GM19452 (cell line): Measurements from ENCODE around the gene ABCC11.
"Not testable (repeated sequence)": the region's sequence is repeated elsewhere in the genome, so short reads cannot be mapped to it uniquely, and the experiment has no call there.

Experiments
- ATAC-seq: cut with Tn5 transposase; IDR thresholded peaks from one replicate; pipeline ENCODE4 v1.9.1; 2021; ENCODE audit not compliant: unreplicated experiment

The ABCC11 gene

DNA sequence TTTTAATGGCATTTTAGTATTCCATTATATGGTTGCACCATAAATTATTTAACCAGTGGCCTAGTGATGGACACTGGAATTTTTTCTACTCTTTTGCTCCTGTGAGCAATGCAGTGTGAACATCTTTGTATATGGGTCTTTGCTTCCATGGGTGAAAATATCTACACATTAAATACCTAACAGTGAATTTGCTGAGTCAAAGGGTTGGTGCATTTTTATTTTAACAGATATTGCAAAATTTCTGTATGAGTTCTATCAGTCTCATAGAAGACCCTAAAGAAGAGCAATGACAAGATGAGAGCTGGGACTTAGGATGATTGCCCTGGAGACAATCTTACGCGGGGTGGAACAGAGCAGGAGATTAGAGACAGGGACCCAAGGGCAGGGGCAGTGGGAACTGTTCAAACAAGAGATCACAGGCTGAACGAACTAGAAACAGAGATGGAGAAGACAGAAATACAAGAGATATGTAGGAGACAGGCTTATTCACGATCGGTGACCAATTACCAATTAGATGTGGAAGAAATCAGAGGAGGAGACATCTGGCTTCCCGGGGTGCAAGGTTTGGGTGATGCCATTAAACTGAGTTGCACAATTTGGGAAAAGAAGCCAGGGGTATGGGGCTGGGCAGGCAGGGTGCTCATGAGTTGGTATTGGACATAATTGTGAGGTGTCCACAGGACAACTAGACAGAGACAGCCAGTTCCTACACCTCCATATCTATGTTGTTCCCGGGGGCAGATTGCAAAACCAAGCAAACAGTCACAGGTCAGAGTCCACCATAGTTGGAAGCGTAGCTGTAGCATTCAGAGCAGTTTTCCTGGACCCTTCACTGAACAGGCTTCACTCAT, 43.1 kb downstream of the ABCC11 start:
- ATAC-seq = no peak

GRCh38 chr16:48201515-48202201, 45.7 kb downstream of the ABCC11 start:
- ATAC-seq = no peak

DNA sequence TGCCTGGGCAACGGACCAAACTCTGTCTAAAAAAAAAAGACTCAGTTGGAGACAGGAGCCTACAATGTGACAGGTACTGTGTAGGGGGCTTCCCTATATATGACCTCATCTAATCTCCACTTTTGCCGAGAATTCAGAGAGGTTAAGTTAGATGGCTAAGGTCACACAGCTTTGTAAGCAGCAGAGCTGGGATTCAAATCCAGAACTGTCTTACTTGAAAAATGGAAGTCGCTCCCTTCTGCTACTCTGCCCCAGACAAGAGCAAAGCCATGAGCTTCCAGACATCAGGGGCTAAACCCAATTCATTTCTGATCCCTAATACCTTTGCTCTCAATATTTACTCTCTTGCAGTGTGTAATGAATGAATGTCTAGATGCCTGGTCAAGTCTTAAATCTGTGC, 50.0 kb downstream of the ABCC11 start:
- no peak for ATAC-seq

DNA sequence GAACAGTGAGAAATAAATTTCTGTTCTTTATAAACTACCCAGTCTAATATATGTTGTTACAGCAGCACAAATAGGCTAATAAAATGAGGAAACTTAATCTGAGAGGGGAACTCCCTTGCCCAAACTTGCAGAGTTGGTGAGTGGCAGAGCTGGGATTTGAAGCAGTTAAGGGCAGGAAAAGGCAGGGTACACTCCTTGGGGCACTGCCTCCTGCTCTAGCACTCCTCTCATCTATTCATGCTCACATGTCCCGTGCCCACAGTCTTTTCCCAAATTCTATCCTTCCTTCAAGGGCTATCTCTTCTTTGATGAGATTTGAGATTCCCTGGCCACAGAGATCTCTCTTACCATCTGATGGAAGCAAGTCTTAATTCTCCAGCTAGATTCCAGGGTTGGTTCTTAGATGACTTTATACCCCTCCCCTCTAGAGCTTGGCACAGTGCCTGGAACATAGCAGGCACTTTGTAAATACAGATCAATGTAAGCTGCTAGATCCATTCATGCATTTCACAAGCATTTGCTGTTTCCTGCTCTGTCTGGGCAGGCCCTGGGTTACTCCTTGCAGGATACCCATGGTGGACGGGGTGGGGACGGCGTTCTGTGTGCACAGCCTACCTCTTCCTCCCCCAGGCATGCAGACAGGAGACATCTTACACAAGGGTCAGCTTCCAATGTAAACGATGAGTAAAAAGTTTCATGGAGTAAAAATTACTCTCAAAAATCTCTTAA, 52.3 kb downstream of the ABCC11 start:
- ATAC-seq = no peak

- ATAC-seq = no peak
Measured at GRCh38 chr16:48193846-48194245, 53.5 kb downstream of the ABCC11 start.

DNA sequence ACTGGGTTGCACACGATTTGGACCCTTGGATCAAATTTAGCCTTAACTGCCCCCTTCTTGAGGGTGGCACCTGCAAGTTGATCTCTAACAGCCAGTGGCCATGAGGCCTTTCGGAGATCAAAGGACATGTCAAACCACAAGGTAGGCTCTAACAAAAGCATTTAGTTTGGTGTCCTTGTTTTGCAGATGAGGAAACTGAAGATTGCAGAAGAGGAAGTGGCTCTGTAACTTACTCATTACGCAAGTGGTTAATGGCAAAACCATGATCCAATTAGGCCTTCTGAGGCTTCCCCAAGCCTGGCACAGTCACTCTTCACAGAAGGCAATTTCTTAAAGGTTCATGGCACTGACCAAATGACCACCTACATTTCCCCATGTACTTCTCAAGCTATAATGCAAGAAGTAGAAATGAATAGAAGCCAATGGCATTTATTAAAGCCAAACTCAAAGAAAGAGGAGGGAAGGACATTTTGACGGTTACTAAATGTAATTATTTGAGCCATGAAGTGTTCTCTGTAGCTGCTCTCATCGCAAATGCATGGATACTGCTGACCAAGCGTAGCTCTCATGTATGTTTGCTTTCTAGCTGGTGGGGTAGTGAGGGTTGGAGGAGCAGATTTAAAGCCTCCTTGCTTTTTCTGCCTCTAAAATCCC, 58.8 kb downstream of the ABCC11 start:
- ATAC-seq = peak; percentile 95

DNA sequence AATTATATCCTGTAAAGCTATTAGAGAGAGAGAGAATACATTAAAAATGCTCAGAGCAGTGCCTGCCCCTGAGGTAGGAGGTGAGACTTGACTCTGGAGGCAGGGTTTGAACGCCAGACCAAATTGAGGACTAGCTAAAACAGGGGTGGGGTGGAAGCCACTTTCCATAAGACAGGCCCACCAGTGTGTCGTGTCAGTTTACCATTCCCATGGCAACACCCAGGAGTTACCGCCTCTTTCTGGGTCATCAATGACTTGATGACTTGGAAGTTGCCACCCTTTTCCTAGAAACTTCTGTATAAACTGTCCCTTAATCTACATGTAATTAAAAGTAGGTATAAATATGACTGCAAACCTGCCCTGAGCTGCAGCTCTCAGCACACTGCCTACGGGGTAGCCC, 59.6 kb downstream of the ABCC11 start:
- no peak for ATAC-seq

- no peak for ATAC-seq
Measured at GRCh38 chr16:48184681-48185080, 62.7 kb downstream of the ABCC11 start.

GRCh38 chr16:48182979-48183537, 64.3 kb downstream of the ABCC11 start:
- ATAC-seq = no peak

- ATAC-seq = not testable (repeated sequence)
Measured at GRCh38 chr16:48181746-48182520, 65.4 kb downstream of the ABCC11 start.

- ATAC-seq = no peak
Measured at GRCh38 chr16:48180868-48181480, 66.4 kb downstream of the ABCC11 start.

DNA sequence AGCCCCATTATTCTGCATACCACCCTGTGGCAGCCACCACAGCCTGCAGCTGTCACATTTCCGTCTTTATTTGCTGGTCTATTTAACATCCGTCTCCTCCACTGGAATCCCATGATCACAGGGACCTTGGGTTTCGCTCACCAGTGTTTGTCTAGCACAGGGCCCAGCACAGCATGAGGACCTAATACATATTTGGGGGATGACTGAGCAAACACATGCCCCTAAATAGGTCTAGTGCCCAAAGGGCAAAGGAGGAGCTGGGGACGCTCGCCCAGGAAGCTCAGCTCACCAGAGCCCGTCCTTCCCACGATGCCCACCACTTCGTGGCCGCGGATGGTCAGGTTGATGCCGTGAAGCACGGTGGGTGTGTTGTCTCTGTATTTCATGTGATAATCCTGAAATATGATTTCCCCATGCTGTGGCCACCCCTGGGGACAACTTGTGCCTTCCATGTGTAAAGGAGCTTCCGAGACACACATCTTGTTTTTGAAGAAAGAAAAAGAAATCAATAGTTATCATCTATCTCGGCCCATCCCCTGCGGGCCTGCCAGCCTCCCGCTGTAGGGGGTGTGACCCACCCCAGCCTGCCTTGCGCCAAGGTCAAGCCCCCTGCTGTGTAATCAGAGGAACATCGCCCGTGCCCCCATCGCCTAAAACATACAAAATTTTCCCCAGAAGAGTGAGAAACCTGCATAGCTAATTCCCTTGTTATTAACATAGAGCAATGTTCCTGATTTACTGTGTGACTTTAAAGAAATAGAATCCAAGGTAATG, 70.5 kb downstream of the ABCC11 start:
- no peak for ATAC-seq

DNA sequence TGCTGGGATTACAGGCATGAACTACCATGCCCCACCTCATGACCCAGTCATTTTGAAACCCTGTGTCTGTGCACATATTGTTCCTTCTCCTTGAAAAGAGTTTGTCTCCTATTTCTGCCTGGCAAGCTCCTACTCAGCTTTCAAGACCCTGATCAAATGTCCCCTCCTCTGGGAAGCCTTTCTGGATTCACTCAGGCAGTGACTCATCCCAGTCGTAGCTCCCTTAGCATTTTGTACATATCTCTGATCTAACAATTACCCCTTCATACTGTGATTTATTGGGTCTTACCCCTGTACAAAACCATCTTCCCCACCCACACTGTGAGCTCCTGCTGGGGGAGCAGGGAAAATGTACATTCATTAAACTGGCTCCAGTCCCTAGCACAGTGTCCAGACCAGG, 73.5 kb downstream of the ABCC11 start:
- no peak for ATAC-seq

DNA sequence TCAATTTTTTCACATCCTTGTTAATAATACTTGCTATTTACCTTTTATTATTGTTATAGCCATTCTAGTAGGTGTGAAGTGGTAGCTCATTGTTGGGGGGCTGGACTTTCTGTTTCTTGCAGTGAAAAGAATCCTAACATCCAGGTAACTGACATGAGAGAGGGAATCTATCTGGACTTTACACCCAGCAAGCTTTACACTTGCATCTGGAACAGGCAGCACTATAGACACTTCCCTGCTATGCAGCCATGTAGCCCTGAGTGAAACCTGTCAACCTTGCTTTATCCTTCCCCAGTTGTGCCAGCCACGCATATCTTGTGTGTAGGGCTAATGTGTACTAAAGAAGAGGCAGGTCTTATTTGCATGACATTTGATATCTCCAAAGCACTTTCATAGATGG, 74.7 kb downstream of the ABCC11 start:
- ATAC-seq = no peak

- ATAC-seq = no peak
Measured at GRCh38 chr16:48169896-48170295, 77.4 kb downstream of the ABCC11 start.

DNA sequence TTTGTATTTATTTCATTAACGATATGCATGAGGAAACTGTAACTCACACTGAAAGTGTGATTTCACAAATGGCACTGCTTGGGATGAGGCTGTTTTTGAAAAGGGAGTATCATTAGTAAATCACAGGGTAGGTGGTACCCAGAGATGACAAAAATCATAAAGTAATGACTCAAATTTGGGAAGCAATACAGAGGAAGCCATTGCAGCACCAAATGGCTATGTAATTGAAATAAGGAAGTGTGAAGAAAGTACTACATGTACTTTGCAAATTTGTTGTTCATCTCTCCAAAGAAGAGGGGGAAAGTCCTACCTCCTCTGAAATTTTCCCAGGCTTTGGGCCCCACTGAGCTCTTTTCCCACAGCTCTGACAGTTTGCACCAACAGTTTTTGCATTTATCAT, 79.3 kb downstream of the ABCC11 start:
- no peak for ATAC-seq

- ATAC-seq = not testable (repeated sequence)
Measured at GRCh38 chr16:48166617-48167016, 80.7 kb downstream of the ABCC11 start.

DNA sequence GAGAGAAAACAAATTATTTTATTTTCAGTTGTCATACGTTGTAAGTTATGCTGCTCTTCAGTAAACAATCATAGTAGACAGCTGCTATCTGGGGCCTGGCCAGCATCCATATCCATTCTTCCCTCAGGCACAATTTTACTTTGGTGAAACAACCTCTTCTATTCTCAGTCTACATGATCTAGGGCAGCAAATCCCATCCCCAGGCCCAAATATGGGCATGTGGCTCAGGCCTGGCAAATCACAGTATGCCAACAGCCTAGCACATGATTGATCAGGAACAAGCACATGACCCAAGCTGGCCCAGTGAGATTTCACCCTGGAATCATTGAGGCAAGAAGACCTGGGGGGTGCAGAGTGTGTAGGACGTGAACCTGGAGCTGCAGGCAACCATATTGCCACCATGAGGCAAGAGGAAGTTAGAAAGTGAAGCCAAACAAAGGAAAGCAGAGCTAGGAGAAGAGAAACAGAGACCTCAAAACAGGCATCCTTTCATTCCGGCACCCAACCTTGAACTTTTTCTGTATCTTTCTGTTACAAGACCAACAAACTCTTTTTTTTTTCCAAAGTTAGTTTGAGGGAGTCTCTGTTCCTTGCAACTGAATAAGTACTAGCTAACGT, 81.3 kb downstream of the ABCC11 start:
- no peak for ATAC-seq
